Keratinocyte (primary cell): ENCODE data around the gene ZBTB45.

Experiments used
- CTCF ChIP-seq, 3 experiments: IDR thresholded peaks in 1 of 3; conservative IDR thresholded peaks in 1 of 3; optimal IDR thresholded peaks in 1 of 3; 2 replicates in 2 of 3; 3 replicates in 1 of 3; pipeline versions ENCODE3 to v1.5.1; 2011; ENCODE audit warnings: low read length in 3 of 3, mild to moderate bottlenecking in 3 of 3, moderate library complexity in 2 of 3, control low read depth in 1 of 3, inconsistent platforms in 1 of 3; ENCODE audit not compliant: insufficient read depth in 2 of 3; ENCODE audit errors: extremely low read depth in 1 of 3
- EZH2 ChIP-seq: IDR thresholded peaks from one replicate; pipeline ENCODE4 v1.6.1; 2012; ENCODE audit warnings: inconsistent platforms, mild to moderate bottlenecking, low read length, moderate library complexity

- TF ChIP-seq EZH2 = no peak
- TF ChIP-seq CTCF (optimal IDR thresholded peaks at IDR 0.05 in 1 of 3, IDR thresholded peaks at IDR 0.05 in 1 of 3, conservative IDR thresholded peaks at IDR 0.05 in 1 of 3; ENCODE audit: extremely low read depth in 1 of 3, insufficient read depth in 2 of 3, low read length in 3 of 3) = peak; percentile 79 to 97 (median 89)
These were observed 5.7 kb downstream of the ZBTB45 start for GRCh38 chr19:58513694-58514563.
